HG03342 (cell line): ENCODE results near the gene CAMSAP1.
"Not testable (repeated sequence)": the region's sequence is repeated elsewhere in the genome, so short reads cannot be mapped to it uniquely, and the experiment has no call there.

Experiments used
- ATAC-seq: cut with Tn5 transposase; IDR thresholded peaks from one replicate; pipeline ENCODE4 v1.9.1; 2021; ENCODE audit warnings: mild to moderate bottlenecking, moderate library complexity; ENCODE audit not compliant: unreplicated experiment

Gene CAMSAP1

GRCh38 chr9:135901031-135901758 lies 6.2 kb downstream of the CAMSAP1 start:
- no peak for ATAC-seq

- no peak for ATAC-seq
Measured at GRCh38 chr9:135898634-135899407, 8.5 kb downstream of the CAMSAP1 start.

GRCh38 chr9:135896626-135897025 lies 10.7 kb downstream of the CAMSAP1 start:
- ATAC-seq = no peak

- ATAC-seq = no peak
Measured at GRCh38 chr9:135896205-135896604, 11.1 kb downstream of the CAMSAP1 start.

GRCh38 chr9:135895202-135895848 lies 12.0 kb downstream of the CAMSAP1 start:
- ATAC-seq = no peak

GRCh38 chr9:135893104-135893503 lies 14.2 kb downstream of the CAMSAP1 start:
- no peak for ATAC-seq

GRCh38 chr9:135892327-135892726 lies 15.0 kb downstream of the CAMSAP1 start:
- not testable (repeated sequence) for ATAC-seq

- no peak for ATAC-seq
Measured at GRCh38 chr9:135891027-135891631, 16.2 kb downstream of the CAMSAP1 start.

GRCh38 chr9:135890190-135891026 lies 16.9 kb downstream of the CAMSAP1 start:
- ATAC-seq = no peak

GRCh38 chr9:135889564-135890189 lies 17.7 kb downstream of the CAMSAP1 start:
- ATAC-seq = no peak

GRCh38 chr9:135888766-135889394 lies 18.5 kb downstream of the CAMSAP1 start:
- no peak for ATAC-seq

GRCh38 chr9:135888126-135888765 lies 19.1 kb downstream of the CAMSAP1 start:
- no peak for ATAC-seq

- peak; percentile 81 for ATAC-seq
Measured at GRCh38 chr9:135887585-135888050, 19.7 kb downstream of the CAMSAP1 start.

GRCh38 chr9:135887021-135887507 lies 20.3 kb downstream of the CAMSAP1 start:
- ATAC-seq = peak; percentile 6

- ATAC-seq = no peak
Measured at GRCh38 chr9:135886147-135886981, 21.0 kb downstream of the CAMSAP1 start.

GRCh38 chr9:135885100-135885853 lies 22.1 kb downstream of the CAMSAP1 start:
- no peak for ATAC-seq
